EL (cell line): ENCODE data around the gene CCDC81.
A peak's percentile ranks its signal among the peaks of the same experiment; 100 is the strongest.
"Not testable (repeated sequence)": the region's sequence is repeated elsewhere in the genome, so short reads cannot be mapped to it uniquely, and the experiment has no call there.

Experiments
- DNase-seq: peaks from one replicate; pipeline ENCODE4 v3.0.0-alpha.2; 2016

Gene CCDC81

DNA sequence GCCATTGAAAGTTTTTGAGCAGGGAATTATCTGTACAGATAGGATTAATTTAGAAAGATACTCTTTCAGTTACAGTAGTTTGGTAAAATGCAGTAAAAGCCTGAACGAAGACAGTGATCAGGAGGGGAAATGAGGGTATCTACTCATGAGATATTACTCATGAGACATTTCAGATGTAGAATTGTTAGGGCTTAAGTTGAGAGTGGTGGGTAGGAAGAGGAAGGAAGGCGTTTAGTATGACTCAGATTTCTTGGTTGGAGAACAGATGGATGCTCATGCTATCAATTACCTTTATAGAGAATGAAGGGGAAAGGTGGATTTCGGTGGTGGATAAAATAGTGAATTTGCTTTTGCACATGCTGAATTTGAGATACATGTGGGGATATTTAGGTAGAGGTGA is 15.8 kb downstream of the CCDC81 start:
- no peak for DNase-seq

- peak; percentile 54 for DNase-seq
These were observed 20.4 kb downstream of the CCDC81 start for GRCh38 chr11:86395061-86395551.

DNA sequence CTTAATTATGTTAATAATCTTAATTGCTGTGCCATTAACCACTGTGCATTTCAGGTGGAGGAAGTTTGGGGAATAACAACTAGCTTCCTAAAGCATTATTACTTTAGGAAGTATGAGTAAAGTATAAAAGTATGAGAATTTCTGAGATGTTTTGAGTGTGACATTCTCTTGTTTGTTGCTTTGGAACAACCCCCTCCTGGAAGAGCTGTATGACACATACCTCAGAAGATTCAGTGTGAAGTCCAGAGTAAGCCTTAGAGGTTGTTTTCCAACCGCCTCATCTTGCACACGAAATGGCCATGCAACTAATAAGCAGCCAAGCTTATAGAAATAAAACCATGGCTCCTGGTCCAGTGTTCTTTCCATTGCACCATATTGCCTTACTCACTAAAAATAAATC is 21.7 kb downstream of the CCDC81 start:
- DNase-seq: peak; percentile 83

DNA sequence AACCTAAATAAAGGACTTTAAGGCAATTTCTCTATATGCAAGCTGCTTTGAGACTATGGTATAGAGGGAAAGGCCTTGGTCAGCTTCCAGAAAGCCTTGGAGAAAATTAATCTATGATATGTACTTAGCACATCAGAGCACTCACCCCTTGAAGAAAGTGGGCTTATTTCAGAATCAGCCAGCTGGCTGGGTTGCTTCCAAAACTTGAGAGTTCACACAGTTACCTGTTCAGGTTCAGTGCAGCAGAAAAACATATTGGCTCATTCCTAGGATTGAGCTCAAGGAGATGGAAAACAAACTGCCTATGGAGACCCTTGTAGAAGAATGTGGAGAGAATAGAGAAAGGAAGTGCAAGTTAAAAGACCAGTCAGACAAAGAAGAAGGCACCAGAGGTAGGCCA is 22.7 kb downstream of the CCDC81 start:
- no peak for DNase-seq

- no peak for DNase-seq
These were observed 23.4 kb downstream of the CCDC81 start for GRCh38 chr11:86398106-86398505.

DNA sequence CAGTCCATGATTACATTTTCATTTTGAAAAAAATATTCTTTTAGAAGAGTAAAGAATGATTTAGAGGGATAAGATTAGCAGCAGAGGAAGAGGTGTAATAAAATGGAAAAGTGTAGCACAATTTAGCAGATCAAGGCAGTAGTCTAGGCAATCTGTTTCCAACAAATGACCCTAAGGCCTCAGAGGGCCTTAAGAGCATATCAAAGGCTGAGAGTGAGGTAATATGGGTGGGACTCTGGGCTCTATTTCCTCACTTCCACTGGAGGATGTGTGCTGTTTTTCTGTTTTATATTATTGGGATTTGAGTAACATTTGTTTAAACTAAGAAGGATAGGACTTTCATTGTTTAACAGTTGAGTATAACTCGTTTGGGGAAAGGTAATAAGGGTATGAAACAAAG is 28.8 kb downstream of the CCDC81 start:
- no peak for DNase-seq

DNA sequence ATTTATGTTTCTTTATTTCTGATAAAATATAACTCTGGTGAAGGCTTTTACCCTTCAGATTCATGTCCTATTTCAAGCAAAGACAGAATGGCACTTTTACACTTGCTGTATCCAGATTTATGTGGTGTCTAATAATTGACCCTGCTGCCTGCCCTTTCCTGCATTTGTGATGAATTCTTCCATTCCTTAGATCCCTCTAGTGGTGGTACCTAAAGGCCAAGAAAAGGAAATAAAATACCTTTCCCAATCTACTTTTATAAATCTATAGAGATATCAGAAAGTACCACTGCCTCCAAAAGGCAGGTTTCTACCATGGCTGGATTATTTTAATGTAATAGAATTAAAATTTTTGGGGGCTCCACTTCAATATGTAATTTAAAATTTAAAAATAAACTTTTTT is 34.2 kb downstream of the CCDC81 start:
- no peak for DNase-seq

- no peak for DNase-seq
These were observed 39.3 kb downstream of the CCDC81 start for GRCh38 chr11:86414032-86414431.

DNA sequence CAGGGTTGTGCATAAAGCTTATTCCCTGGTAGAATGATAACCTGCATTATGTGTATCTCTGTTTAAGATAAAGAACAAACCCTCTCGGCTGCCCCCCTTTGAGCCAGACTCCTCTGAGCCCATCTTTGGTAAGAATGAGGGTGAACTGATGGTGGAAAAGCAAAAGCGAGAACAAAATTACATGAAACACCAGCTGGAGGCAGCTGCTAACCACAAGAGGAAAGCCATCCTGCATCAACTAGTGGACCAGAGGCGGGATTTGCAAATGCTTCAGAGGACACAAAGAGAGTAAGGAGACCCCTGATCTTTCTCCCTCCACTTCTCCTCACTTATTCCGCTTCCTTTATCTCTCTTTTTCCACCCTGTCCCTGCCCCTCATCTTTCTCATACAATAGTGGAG is 40.3 kb downstream of the CCDC81 start:
- DNase-seq: no peak

DNA sequence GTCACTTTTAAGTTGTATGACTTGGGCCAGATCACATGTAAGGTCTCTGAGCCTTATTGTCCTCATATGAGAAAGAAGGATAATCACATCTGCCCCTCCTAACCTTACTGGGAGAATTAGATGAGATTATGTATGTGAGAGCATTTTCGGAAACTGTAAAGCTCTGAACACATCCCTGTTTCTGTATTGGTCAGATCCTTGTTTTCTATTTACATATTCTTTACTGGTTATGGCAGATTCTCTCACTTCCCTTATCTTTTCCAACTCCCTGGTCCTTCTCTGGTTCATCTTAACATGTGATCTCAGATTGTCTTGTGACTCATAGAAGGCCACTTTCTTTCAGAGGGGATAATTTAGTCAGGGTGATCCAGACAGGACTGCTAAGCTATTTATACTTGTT is 41.8 kb downstream of the CCDC81 start:
- DNase-seq: peak; percentile 20

DNA sequence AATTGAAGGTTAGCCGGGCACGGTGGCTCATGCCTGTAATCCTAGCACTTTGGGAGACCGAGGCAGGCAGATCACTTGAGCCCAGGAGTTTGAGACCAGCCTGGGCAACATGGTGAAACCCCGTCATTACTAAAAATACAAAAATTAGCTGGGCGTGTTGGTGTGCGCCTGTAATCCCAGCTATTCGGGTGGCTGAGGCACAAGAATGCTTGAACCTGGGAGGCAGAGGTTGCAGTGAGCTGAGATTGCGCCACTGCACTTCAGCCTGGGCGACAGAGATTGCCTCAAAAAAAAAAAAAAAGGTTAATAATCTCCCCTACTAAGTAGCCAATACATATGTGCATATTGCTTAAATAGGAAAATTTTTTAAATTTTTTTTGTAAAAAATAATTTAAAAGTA is 42.3 kb downstream of the CCDC81 start:
- not testable (repeated sequence) for DNase-seq

DNA sequence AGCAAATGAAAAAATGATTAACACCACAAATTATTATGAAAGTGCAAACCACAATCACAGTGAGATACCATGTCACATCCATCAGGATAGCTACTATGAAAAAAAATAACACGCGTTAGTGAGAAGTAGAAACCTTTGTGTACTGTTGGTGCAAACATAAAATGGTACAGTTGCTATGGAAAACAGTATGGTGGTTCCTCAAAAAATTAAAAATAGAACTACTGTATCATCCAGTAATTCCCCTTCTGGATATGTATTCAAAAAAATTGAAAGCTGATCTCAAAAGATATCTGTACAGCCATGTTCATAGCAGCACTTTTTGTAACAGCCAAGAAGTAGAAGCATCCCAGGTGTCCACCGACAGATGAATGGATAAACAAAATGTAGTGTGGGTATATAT is 43.4 kb downstream of the CCDC81 start:
- DNase-seq: no peak

GRCh38 chr11:86418513-86418912 is 43.8 kb downstream of the CCDC81 start:
- DNase-seq: no peak

DNA sequence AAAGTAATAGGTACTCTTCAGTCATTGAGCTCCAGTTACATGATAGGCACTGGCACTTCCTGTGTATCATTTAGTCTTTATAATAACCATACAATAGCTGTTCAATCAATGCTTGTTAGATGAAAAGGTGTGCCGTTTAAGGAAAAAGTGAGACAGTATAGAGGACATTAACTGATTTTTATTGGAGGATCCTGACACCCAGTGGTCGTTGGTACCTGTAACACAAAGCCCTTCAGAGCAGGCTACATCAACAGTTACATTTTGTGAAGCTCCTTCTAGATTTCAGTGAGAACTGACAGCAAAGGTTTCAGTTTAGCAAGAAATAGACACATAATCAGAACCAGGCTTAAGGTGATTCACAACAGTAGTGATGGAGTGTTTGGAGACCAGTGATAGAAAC is 44.2 kb downstream of the CCDC81 start:
- DNase-seq: peak; percentile 34

GRCh38 chr11:86421946-86422345 is 47.3 kb downstream of the CCDC81 start:
- no peak for DNase-seq

DNA sequence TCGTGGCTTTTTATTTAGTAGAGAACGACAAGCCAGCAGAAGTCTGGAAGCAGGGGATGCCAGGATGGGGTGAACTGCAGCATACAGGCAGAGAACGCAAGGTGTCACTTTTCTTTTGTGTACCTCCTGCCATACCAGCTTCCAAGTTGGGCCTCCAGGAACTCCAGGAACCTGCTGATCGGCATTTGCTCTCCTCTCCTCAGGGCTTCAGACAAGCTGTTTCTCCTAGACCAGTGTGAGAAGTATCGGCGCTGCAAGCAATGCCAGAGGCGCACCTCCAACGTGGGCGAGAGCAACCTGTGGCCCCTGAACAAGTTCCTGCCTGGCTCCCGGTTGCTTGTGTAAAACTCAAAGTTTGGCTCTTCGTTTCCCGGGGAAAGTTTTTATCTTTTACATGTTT is 47.7 kb downstream of the CCDC81 start:
- DNase-seq: no peak

DNA sequence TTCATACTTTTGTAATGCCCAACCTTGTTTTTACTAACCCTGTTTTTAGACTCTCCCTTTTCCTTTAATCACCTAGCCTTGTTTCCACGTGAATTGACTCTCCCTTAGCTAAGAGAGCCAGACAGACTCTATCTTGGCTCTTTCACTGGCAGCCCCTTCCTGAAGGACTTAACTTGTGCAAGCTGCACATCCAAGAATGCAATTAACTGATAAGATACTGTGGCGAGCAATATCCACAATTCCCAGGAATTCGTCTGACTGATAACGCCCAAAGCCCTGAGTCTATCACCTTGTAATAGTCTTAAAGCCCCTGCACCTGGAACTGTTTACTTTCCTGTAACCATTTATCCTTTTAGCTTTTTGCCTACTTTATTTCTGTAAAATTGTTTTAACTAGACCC is 48.8 kb downstream of the CCDC81 start:
- not testable (repeated sequence) for DNase-seq

DNA sequence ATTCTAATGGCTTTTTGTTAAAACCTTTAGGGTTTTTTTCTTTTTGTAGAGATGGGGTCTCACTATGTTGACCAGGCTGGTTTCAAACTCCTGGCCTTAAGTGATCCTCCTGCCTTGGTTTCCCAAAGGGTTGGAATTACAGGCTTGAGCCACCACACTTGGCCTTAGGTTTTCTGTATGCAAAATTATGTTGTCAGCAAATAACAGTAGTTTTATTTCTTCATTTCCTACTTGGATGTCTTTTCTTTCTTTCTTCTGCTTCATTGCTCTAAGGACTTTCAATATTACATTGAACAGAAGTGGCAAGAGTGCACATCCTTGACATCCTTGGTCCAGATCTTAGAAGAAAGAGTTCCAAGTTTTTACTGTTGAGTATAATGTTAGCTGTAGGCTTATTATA is 52.8 kb downstream of the CCDC81 start:
- DNase-seq: no peak

DNA sequence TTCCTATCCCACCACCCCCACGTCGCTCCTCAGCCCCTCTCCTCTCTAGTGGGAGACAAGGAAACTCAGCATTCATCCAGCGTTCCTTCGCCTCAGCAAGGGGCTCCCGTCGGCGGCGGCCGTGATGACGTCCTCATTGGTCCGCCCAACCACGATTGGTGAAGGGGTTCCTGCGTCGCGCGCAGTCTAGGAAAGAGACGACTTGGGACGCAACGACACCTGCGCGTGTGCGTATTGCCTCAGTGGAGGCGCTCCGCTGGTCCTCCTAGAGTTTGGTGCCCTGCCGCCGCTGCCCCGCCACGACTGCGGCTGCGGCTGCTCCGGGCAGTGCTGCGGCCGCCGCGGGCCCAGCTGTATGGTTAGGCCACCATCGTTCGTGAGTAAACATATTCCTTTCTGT is 56.6 kb downstream of the CCDC81 start:
- no peak for DNase-seq

DNA sequence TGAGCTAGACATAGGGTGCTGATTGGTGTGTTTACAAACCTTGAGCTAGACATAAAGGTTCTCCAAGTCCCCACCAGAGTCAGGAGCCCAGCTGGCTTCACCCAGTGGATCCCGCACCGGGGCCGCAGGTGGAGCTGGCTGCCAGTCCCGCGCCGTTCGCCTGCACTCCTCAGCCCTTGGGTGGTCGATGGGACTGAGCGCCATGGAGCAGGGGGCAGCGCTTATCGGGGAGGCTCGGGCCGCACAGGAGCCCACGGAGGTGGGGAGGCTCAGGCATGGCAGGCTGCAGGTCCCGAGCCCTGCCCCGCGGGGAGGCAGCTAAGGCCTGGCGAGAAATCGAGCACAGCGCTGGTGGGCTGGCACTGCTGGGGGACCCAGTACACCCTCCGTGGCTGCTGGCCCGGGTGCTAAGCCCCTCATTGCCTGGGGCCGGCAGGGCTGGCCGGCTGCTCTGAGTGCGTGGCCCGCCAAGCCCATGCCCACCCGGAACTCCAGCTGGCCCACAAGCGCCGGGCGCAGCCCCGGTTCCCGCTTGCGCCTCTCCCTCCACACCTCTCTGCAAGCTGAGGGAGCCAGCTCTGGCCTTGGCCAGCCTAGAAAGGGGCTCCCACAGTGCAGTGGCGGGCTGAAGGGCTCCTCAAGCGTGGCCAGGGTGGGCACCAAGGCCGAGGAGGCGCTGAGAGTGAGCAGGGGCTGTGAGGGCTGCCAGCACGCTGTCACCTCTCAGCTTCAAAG is 58.8 kb downstream of the CCDC81 start:
- DNase-seq: not testable (repeated sequence)

DNA sequence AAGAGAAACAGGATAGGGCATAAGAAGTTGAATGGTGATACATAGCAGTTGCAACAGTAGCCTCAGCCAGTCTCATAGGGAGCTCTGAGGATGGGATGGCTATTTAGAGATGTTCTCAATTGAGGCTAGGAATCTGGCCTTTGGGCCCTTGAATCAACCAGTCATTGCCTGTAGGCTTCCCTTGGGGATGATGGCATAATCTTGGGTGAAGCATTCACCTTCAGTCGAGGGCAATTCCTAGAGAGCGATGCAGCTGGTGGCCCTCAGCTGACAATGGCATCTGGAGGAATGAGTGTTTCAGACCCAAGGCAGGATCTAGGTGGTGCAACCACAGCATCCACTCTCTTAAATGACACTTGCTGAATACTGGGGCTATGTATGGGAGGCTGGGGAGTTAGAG is 61.0 kb downstream of the CCDC81 start:
- DNase-seq: no peak

DNA sequence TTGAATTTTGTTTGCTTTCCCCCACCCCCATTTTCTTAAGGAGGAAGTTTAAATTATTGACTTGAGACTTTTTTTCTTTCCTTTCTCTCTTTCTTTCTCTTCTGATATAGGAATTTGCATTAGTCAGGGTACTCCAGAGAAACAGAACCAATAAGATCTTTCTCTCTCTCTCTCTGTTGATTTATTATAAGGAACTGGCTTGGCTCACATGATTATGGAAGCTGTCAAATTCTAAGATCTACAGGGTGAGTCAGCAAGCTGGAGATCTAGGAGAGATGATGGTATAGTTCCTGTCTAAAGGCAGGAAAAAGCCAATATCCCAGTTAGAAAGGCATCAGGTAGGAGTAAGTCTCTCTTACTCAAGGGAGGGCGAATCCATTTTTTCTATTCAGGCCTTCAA is 64.0 kb downstream of the CCDC81 start:
- peak; percentile 57 for DNase-seq

- DNase-seq: peak; percentile 18
These were observed 65.6 kb downstream of the CCDC81 start for GRCh38 chr11:86440305-86440716.

DNA sequence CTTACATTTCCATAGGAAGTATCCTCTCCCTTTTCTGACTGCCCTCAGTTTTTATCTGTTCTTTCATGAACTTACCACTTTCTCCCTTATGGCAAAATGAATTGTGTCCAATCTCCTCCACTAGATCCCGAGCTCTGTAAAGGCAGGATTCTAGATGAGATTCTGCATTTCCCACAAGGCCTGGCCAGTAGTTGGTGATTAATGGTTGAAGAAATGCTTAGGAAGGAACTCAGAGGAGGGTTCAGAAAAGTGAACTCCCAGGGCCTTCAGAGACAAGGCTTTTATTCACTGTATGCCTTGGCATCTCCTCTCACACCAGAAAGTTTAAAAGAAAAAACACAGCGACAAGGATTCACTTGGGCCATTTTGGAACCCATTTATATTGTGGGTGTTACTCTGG is 66.2 kb downstream of the CCDC81 start:
- no peak for DNase-seq

DNA sequence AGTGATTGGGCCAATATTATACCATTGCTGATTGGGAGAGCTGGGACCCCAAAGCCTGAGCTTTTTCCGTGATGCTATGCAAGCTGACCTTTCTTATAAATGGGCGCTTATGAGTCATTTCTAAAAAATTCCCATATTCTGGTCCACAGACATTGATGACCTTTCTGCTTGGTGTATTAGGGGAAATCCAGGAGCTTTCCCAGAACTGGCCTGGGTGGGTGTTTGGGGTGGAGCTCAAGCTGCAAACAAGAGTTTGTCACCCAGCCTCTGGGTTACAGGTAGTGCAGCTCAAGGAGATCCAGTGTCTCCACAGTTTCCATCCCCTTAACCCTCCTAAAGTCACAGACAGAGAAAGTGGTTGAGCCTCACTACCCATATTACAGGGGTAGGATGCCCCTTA is 67.7 kb downstream of the CCDC81 start:
- peak; percentile 64 for DNase-seq
